ENCODE data around the gene ZDHHC17.

GRCh38 chr12:76881142-76881541, 117.2 kb downstream of the ZDHHC17 start:
- TF ChIP-seq POLR2A (IDR thresholded peaks at IDR 0.05) (no peak), CTCF (IDR thresholded peaks at IDR 0.05) (no peak)
